NCI-H1694 (cell line): ENCODE measurements around the gene STAG3.
"Not testable (repeated sequence)": the region's sequence is repeated elsewhere in the genome, so short reads cannot be mapped to it uniquely, and the experiment has no call there.

Source experiments
- DNase-seq: peaks from one replicate; lab custom pipeline; 2025; lab: John Stamatoyannopoulos, UW

The STAG3 gene

GRCh38 chr7:100211342-100211780 lies 33.6 kb downstream of the STAG3 start:
- DNase-seq: no peak

GRCh38 chr7:100212631-100213286 lies 35.0 kb downstream of the STAG3 start:
- DNase-seq: no peak

GRCh38 chr7:100213672-100214071 lies 36.0 kb downstream of the STAG3 start:
- DNase-seq: no peak

GRCh38 chr7:100214356-100214755 lies 36.6 kb downstream of the STAG3 start:
- not testable (repeated sequence) for DNase-seq

- DNase-seq: peak; percentile 25
Observed at GRCh38 chr7:100215895-100216294, 38.2 kb downstream of the STAG3 start.

GRCh38 chr7:100217934-100218333 lies 40.2 kb downstream of the STAG3 start:
- peak; percentile 71 for DNase-seq

- DNase-seq: no peak
Observed at GRCh38 chr7:100219271-100219737, 41.6 kb downstream of the STAG3 start.

GRCh38 chr7:100219801-100220585 lies 42.3 kb downstream of the STAG3 start, which contains the start of gene PVRIG:
PVRIG (plus strand) TSS chr7:100219949; CDS start chr7:100219971, 22 bp downstream.
- DNase-seq: not testable (repeated sequence)

- DNase-seq: no peak
Observed at GRCh38 chr7:100220586-100221230, 43.0 kb downstream of the STAG3 start.

GRCh38 chr7:100221231-100221718 lies 43.6 kb downstream of the STAG3 start:
- DNase-seq: no peak

GRCh38 chr7:100221767-100222444 lies 44.2 kb downstream of the STAG3 start:
- no peak for DNase-seq

GRCh38 chr7:100222445-100223132 lies 44.9 kb downstream of the STAG3 start:
- DNase-seq: no peak

GRCh38 chr7:100223376-100223927 lies 45.7 kb downstream of the STAG3 start:
- not testable (repeated sequence) for DNase-seq

GRCh38 chr7:100224891-100225290 lies 47.2 kb downstream of the STAG3 start:
- DNase-seq: not testable (repeated sequence)

GRCh38 chr7:100234660-100235317 lies 57.1 kb downstream of the STAG3 start:
- not testable (repeated sequence) for DNase-seq

GRCh38 chr7:100239975-100240374 lies 62.3 kb downstream of the STAG3 start:
- not testable (repeated sequence) for DNase-seq

- not testable (repeated sequence) for DNase-seq
Observed at GRCh38 chr7:100243385-100243784, 65.7 kb downstream of the STAG3 start.

- DNase-seq: not testable (repeated sequence)
Observed at GRCh38 chr7:100244988-100245605, 67.4 kb downstream of the STAG3 start.

GRCh38 chr7:100246121-100246864 lies 68.6 kb downstream of the STAG3 start:
- DNase-seq: not testable (repeated sequence)
